GM13976 (cell line): ENCODE measurements around the gene FAM53A.

ENCODE experiments used
- DNase-seq: peaks from one replicate; pipeline ENCODE4 v3.0.0; 2012; ENCODE audit warnings: low spot score
- in situ Hi-C: fragments of 300-500 bp; cut with MboI; formaldehyde crosslinking; loops from one replicate; pipeline ENCODE4 v1.12.0; 2022; ENCODE audit warnings: low sequenced_read_pairs, mixed read lengths, inconsistent platforms; ENCODE audit not compliant: unreplicated experiment
- TF ChIP-seq, protein P1 (sequence below): IDR thresholded peaks from 2 replicates; pipeline ENCODE4 v1.5.1; 2012; ENCODE audit warnings: borderline replicate concordance, mild to moderate bottlenecking; ENCODE audit not compliant: insufficient read depth; ENCODE audit errors: extremely low read depth, missing control alignments, control extremely low read depth

FAM53A gene

GRCh38 chr4:1684506-1685234, 557 bp upstream of the FAM53A start:
- DNase-seq, result no peak

GRCh38 chr4:1683261-1683735, 815 bp downstream of the FAM53A start:
- TF ChIP-seq, protein P1, sequence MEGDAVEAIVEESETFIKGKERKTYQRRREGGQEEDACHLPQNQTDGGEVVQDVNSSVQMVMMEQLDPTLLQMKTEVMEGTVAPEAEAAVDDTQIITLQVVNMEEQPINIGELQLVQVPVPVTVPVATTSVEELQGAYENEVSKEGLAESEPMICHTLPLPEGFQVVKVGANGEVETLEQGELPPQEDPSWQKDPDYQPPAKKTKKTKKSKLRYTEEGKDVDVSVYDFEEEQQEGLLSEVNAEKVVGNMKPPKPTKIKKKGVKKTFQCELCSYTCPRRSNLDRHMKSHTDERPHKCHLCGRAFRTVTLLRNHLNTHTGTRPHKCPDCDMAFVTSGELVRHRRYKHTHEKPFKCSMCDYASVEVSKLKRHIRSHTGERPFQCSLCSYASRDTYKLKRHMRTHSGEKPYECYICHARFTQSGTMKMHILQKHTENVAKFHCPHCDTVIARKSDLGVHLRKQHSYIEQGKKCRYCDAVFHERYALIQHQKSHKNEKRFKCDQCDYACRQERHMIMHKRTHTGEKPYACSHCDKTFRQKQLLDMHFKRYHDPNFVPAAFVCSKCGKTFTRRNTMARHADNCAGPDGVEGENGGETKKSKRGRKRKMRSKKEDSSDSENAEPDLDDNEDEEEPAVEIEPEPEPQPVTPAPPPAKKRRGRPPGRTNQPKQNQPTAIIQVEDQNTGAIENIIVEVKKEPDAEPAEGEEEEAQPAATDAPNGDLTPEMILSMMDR, result no peak
- in situ Hi-C loops, result no loop called here
- no peak for DNase-seq

More at GRCh38 chr4:1684506-1685234, 557 bp upstream of the FAM53A start:
- TF ChIP-seq, protein P1, result no peak
- in situ Hi-C loops, result no loop called here

GRCh38 chr4:1682860-1683259, 1.3 kb downstream of the FAM53A start:
- in situ Hi-C loops, result no loop called here
- TF ChIP-seq, protein P1, result no peak
- DNase-seq, result no peak

DNA sequence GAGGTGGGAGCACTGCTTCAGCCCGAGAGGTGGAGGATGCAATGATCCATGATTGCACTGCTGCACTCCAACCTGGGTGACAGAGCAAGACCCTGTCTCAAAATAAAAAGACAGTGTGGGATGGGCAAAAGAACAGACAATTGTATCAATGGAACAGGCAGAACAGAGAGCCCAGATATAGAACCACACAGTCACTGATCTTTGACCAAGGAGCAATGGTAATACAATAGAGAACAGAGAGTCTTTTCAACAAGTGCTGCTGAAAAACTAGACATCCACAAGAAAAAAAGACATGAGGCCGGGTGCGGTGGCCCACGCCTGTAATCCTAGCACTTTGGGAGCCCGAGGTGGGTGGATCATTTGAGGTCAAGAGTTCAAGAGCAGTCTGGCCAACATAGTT, 5.9 kb downstream of the FAM53A start:
- in situ Hi-C loops, result no loop called here
- TF ChIP-seq, protein P1, result no peak
- DNase-seq, result no peak

- DNase-seq, result no peak
- in situ Hi-C loops, result no loop called here
- TF ChIP-seq, protein P1, result no peak
Observed at GRCh38 chr4:1676605-1677525, 7.2 kb downstream of the FAM53A start.

DNA sequence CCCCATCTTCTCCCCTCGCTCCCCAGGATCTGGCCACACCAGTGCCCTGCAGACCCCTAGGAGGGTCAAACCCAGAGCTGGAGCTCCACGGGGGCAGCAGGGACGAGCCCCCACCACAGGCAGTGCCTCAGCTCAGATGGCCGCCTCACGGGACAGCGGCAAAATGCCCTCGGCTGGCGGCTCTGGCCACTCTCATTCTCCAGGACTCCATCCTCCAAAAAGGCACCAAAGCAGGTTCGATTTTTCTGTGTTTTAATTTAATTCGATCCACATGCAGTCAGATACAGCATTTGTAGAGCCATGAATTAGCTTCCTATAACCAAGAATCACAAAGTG, 8.3 kb downstream of the FAM53A start:
- TF ChIP-seq, protein P1, result no peak
- in situ Hi-C loops, result no loop called here
- DNase-seq, result no peak
